HG02571 (cell line): ENCODE data around the gene GPC6.

Experiments used
- ATAC-seq: cut with Tn5 transposase; IDR thresholded peaks from one replicate; pipeline ENCODE4 v1.9.1; 2021; ENCODE audit warnings: mild to moderate bottlenecking, moderate library complexity; ENCODE audit not compliant: unreplicated experiment

Gene GPC6

DNA sequence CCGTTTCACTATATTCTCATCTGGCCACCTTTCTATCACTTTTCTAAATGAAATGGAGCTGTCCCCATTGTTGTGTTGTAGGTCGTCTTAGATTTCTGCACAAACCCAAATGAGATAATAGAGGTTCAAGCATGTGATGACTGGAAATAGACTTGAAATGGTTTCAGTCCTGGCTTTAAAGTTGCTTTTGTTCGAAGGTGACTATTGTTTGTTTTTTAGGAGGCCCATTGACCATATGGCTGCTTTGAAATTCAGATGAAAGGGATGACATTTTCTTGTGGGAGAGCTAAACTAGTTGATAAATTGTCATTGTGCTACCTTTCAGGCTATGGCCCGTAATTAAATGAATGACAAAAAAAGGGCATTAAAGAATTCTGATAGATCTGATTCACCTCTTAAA is 583.7 kb downstream of the GPC6 start:
- ATAC-seq = no peak

DNA sequence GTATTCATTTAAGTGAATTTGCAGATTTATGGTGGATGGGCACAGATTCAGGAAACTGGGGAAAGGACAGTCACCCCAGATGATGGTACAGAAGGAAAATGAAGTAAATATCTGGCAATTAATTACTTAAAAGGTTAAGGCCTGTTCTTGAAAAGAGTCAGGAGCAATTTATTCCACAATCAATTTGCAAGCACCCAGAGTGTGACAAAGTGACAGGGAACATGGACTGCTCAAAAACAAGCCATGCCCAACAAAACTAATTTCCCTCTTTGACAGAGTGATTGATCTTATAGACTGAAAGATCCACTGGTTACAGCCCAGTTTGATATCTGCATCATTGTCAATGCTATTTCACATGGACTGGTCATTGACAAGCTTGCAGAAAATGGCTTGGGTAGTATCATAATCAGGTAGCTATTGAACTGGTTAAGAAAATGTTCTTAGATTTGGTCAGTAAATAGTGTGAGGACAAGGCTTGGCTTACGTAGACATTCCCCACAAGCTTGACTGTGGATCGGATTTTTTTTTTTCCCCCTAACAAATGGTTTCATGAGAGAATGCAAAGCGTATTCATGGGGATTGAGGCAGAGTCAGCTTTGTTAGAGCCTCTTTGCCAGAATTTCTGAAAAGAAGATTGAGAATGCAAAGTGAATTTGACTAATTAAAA is 584.6 kb downstream of the GPC6 start:
- no peak for ATAC-seq

DNA sequence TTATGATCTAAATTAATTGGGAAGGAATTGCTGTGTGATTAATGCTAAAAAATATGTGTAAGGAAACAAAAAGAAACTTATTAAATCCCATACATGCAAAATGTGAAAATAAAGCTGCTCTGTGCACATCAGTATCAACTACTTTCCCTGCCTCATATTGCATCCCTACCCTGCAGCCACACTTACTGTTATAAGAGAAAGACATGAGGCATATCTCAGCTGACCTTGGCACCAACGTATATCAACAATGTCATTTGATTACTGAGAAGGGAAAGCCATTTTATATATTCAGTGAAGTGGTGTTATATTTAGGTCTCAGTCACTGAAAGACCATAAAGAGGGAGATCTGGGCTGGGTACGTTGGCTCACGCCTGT is 585.1 kb downstream of the GPC6 start:
- ATAC-seq = no peak

DNA sequence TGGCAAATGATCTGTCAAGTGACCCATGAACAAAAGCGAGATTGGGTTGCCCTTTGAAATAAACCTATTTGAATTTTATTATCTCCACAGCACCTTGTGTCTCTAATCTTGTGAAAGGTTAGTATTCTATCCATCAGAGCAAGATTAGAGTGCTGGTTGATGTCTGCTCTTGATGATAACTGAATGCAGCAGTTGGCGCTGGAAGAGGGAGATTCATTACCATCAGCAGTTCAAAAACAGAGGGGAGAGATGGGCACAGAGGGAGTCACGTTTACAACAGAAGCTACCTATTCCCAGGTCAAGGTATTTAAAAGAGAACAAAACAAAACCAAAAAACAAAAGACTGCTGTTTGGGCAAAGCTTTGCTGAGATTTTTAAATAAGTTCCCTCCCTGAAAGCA is 588.1 kb downstream of the GPC6 start:
- no peak for ATAC-seq

DNA sequence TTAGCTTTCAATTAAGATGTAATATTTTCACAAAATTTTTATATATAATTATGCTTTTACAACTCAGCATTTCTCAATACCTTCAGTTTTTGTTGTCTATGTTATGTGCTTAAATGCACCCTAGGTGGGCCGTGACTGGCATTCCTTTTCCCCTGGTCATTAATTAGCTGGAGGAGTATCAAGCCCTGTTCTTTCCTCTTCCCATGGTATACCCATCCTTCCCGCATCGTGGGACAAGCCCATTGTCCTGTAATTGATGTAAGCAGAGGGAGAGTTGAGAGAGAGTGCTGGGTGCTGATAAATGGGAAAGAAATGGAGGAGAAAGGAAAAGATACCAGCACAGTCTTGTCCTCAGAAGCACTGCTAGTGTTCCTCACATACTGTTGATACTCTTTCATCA is 591.7 kb downstream of the GPC6 start:
- no peak for ATAC-seq

DNA sequence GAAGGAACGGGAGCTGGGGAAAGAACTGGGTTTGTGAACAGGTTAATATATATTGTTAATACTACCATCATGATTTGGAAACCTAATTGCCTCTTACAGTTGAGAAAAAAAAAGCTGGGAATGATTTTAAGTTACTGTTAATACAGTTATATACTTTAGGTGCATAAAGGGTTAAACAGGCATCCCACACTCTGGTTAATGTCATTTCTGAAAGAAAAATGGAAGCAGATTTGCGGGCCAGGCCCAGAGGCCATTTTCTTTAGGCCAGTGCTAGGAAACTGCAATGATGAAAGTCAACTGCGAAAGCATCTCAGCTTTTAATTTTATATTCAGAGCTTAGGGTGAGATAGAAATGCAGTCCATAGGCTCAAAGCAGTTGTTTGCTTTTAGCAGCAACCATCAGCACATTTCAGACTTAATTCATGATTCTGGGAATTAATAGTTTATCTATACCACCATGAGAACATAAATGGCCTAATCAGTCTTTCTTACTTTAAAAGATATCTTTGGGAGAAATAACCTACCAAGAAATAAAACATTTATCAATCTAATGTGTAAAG is 592.8 kb downstream of the GPC6 start:
- no peak for ATAC-seq

DNA sequence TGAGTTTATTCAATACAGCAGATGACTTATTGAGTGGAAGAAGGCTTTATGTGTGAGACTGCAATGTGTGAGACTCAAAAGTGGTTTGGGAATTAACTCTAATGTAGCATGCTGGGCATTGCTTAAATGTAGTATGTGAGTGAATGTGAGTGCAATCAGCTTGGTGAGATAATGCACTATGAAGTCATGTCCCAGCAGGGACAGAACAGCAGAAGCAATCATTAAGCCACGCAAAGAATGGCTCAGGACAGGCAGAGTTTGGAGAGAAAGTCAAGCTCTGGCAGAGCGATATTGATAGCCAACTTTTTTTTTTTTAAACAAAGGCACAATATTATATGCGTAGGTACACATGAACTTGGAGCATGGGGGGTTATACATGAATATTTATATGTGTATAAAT is 597.7 kb downstream of the GPC6 start:
- ATAC-seq = no peak

DNA sequence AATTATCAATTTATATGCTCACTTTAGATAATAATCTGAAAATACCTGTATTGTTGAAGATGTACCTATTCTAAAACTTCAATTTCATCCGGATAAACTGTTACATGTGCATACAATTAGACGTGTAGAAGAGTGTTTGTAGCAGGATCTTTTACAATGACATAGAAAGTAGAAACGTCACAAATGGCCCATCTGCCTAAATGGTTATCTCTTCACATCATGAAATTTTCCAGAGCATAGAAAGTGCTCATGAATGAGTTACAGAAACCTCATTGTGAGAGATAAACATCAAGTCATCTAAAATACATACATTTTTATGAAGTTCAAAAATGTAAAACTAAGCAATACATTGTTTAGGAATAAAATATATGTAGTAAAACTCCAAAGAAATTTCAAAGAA is 607.4 kb downstream of the GPC6 start:
- no peak for ATAC-seq

DNA sequence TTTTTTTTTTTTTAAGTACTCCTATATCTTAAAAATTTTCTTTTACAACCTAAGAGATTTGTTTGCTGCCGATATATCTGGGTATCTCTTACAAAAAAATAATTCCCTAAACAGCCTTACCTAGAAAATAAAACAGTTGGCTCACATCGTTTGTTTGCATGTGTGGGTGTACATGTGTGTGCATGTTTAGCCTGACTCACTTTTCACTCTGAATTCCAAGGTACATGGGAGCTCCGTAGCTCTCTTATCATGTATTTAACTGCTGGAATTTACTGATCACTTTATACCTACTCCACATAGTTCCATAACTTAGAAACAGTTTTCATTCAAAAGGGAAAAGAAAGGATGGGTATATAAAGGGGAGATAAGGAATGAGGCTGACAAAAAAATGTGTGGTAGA is 616.5 kb downstream of the GPC6 start:
- no peak for ATAC-seq

DNA sequence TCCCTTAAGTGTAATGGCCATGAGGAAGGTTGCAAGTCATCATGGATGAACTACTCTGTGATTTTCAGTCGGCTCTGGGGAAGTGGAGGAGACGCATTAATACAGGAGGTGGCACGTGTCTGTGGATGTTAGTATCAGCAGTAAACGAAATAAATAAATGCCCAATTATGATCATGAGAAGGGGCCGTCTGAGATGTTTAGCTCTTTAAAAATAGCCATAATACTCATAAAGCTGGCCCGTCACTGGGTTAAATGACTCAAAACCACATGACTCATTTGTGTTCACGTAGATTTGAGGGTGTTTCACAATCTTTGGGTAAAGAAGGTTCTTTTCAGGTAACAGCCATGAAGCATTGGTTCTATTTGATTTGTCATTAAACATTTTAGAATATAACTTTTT is 620.6 kb downstream of the GPC6 start:
- no peak for ATAC-seq

DNA sequence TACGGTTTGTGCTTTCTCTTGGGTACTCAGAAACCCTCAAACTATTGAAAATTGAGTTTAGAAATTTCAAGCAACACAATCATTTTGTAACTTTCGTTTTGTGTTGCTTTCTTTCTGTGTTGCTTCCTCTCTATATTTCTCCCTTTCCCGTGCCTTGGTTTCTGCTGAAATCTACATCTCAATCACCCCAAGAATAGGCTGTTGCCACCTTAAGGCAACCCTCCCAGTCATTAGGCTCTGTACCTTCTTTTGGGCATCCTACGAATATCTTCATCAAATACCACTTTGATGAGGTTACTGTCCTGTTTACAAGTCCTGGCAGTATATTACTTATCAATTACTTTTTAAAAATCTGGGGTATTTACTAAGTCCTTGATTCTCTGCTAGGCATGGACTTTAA is 621.6 kb downstream of the GPC6 start:
- no peak for ATAC-seq

DNA sequence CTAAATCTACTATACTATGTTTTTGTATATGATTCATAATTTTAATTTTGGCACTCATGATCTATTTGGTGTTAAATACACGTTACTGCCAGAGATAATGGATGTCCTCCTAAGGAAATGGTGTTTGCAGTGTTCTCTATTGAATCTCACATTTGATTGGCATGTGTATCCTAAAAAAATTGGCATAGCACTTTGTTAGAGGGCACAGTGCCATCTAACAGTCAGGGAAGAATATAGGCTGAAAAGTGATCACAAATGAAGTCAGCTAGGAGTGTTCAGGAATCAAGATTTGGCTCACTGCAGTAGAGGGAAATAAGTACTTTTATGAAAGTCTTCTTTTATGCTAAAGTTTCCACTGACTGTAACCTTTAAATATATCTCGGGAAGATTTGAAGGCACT is 624.6 kb downstream of the GPC6 start:
- no peak for ATAC-seq

DNA sequence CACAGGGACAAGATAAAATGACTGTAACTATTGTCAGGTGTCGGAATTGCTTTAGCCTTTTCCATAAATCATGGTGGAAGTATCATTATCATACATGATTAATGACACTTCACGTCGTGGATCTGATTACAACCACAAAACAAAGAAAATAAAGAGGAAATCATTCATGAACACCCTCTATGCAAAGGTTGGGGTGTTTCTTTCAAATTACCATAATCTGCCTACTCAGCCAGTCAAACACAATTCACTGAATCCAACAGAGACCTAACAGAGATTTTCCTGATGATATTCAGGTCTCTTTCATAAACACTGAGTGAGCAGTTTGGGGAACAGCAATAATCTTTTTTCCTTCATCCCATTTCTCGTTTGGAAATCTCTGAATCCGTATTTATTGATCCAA is 627.3 kb downstream of the GPC6 start:
- ATAC-seq = no peak

DNA sequence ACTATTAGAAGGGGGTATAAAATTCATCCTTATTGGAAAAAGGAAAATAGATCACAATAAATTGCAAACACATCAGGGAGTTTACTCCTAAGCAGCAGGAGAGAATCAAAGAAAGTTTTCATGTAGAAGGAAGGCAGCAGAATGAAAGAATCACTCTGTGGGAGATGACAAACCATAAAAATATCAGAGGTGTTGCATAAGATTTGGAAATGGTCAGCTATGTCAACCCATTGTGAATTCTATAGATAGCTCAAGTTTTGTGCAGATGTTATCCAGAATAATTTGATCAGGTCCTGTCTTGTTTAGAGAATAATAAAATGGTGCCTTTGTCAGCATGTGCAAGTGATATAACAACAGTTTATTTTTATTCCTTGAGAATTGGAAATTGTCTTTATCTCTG is 630.5 kb downstream of the GPC6 start:
- no peak for ATAC-seq

DNA sequence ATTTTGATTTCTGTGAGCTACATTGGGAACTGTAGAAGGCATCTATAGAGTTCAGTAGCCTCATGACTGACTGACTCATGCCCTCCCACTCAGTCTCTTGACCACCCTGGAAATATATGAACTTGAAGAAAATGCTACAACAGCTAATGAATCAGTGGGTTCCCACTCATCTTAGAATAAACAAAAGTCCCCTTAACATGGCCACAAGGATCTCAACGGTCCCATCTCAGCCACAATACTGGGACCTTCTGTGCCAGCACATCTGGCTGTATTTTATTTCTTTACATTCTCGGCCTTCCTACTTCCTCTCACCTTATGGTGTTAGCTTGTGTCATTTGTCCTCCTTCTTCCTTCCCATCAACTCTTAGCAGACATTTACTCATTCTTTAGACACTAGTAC is 633.1 kb downstream of the GPC6 start:
- ATAC-seq = no peak

DNA sequence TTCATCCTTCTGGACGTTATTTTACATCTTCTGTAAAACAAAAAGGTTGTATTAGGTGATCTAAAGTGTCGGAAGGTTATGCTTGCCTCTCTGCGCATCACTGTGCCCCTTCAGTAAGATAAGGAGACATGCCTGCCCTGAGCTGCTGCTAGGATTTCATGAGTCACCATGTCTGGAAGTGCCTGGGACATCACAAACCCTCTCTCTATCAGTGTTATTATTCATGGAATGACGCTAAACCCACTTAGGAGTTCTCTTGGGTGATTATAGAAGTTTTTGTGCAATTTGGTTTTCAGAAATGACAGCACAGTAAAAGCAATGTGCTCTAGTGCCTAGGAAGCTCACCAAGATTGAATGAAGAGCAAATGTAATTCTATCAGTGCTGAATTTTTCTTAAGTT is 635.2 kb downstream of the GPC6 start:
- ATAC-seq = no peak

DNA sequence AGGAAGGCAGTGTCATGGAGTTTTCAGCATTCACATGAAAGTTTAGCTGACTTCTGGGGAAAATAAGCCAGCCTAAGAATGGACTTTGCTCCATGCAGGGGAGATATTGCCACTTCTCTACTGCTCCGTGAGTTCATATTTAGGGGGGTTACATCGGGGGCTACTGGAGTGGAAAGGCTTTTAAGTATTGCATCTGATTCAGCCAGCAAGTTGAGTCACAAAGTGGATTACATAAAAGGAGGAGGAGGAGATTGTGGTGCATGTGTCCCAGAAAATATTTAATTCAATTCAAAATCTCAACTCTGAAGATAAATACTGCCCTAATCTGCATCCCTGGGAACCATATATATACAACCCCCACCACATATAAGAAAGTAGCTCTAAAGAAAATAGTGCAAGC is 635.7 kb downstream of the GPC6 start:
- no peak for ATAC-seq

DNA sequence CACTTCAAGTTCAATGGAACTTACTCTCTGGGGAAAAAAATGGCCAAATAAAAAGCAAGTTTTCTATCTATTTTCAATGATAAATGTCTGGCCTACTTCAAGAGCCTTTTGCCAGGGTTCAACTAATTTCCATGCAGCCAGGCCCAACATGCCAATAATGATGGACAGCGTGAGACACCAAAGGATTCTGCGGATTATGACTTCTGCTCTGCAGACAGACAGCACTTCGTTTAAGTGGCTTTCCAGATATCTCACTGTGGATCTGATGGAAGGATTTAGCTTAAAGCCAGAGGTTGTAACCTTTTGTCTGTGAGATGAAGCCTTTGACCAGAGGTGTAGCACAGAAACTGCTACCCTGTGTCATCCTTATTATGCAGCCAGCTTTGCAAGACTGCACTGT is 638.6 kb downstream of the GPC6 start:
- ATAC-seq = no peak

DNA sequence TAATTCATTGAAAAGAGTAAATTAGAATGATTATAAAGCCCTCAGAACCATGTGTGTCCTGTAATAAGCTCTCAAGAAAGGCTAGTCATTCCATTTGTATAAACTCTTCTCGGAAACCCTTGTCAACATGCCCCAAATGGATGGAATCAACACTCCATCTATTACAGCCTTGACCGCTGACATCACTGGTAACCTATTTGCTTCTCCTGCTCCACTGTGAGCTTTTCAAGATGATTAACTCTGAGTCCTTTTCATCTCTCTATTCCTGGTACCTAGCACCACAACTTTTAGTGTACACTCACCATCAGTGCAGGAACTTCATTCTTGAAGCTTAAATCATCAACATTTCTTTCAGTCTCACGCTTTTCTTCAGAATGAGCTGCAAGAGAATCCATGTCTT is 640.9 kb downstream of the GPC6 start:
- no peak for ATAC-seq

DNA sequence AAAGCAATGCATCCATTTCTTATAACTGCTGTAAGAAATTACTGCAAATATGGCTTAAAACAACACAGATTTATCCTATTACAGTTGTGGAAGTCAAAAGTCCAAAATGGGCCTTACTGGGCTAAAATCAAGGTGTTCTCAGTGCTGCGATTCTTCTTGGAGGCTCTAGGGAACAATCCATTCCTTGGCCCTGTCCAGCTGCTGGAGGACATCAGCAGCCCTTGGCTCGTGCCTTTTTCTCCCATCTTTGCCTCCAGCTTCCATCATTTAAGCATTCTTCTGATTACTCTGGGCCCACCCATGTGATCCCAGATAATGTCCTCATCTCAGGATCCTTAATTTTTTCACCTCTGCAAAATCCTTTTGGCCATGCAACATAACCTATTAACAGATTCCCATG is 645.8 kb downstream of the GPC6 start:
- ATAC-seq = no peak

DNA sequence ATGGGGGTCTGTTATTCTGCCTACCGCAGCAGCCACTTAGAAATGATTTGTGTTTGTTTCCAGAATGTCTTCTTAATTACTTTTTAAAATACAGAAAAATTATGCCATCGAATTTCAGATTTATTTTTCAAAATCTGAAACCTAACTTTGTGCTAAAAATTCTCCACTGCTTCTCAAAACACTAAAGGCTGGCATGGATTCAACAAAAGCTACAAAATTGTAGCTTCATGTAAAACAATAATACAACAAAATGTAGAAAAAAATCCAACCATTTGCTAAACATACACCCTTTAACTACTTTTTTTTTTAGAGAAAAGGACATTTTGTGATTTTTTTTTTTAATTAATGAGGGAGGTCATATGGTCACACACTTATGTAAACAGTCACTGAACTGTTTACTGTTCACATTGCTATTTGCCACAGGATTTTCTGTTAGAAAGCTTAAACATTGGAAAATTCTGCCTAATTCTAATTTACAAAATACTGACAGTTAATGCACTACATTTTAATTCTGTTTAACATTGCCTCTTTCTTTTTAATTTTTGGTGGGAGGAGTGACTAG is 646.3 kb downstream of the GPC6 start:
- no peak for ATAC-seq

DNA sequence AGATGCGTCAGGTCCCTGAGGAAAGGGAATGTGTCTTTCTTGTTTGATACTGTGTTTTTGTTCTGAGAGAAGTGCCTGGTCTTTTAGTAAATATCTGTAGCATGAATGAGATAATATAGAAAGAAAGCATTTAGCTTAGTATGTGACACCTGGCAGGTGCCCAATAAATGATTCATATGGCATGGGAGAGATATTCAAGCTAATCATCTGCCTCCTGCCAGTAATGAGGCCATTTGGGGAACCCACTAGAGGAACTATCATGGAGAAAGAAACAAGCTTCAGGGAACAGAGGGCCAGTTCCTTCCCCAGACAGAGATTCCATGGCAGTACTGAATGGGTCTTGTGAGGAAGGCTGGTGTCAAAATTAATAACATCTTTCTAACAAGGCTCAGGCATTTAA is 648.9 kb downstream of the GPC6 start:
- ATAC-seq = no peak

DNA sequence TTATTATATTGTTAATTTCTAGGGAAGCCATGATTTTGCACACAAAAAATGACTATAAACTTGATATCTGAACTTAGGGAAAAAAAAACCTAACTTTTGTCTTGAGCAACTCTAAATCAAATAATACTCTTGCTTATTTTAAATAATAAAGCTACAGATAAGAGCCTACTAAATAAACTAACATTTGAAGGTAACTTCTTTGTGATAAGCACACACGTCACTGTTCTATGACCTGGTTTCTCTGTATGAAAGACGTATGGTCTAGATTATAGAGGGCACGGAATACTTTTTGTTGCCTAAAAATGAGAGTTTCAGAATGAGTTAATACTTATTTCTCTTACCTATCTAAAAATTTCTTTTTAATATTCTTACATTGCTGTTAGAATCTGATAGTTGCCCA is 649.6 kb downstream of the GPC6 start:
- no peak for ATAC-seq
